Suppressor macrophage (primary cell): ENCODE results near the gene ABCC5.

ENCODE experiments used
- DNase-seq, 4 experiments: peaks; one replicate each; pipeline ENCODE4 v3.0.0-alpha.2; 2020 to 2022

The ABCC5 gene

GRCh38 chr3:183921096-183921495 lies 96.6 kb downstream of the ABCC5 start:
- DNase-seq, result no peak

DNA sequence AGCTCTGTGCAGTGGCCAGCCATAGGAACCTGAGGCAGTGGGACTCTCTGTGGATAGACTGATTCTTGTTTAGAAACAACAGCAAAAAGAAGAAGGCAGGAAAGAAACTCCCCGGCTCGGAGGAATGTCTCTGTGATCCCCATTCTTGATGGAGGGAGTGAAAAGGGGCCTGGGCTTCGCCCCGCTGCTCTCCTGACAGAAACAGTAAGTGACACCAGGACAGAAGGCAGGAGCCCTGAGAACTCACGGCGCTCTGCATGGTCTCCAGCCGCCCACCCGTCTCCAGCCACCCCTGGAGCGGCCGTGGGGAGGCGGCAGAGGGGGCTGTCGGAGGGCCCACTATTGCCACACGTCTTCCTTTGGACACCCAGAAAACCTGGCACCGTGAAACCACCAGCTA lies 97.3 kb downstream of the ABCC5 start:
- DNase-seq, result no peak

DNA sequence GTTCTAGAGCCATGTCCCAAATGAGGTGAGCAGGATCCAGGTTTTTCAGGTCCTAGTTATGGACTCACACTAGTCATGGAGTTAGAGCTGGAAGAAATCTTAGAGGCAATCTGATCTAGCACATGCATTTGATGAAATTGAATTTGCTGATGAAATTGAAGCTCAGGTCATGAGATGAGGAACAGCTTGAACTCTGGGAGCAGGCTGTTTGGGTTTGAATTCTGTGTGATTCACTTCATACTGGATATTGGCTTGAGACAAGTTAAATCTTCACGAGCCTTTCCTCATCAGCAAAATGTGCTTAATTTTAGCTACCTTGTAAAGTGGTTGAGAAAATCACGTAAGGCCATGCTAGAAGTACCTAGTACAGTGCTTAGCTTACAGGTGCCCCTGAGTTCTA lies 99.5 kb downstream of the ABCC5 start:
- no peak for DNase-seq

- no peak for DNase-seq
Observed at GRCh38 chr3:183917776-183918175, 99.9 kb downstream of the ABCC5 start.

GRCh38 chr3:183914856-183915255 lies 102.8 kb downstream of the ABCC5 start:
- no peak for DNase-seq

DNA sequence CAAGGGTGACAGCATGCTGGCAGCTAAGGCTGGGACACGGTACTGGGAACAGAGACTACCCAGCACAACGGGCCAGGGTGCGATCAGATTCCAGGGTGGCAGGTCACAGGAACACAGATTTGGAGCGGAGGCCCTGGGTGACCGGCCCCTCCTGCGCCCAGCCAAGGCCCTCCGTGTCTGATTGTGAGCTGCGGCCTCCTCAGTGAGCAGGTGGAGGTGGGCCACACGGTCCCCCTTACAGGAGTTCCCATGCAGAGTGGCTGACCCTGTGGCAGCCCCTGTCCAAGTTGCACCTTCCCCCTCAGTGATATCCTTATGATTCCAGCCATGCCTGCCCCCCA lies 104.1 kb downstream of the ABCC5 start:
- no peak for DNase-seq

DNA sequence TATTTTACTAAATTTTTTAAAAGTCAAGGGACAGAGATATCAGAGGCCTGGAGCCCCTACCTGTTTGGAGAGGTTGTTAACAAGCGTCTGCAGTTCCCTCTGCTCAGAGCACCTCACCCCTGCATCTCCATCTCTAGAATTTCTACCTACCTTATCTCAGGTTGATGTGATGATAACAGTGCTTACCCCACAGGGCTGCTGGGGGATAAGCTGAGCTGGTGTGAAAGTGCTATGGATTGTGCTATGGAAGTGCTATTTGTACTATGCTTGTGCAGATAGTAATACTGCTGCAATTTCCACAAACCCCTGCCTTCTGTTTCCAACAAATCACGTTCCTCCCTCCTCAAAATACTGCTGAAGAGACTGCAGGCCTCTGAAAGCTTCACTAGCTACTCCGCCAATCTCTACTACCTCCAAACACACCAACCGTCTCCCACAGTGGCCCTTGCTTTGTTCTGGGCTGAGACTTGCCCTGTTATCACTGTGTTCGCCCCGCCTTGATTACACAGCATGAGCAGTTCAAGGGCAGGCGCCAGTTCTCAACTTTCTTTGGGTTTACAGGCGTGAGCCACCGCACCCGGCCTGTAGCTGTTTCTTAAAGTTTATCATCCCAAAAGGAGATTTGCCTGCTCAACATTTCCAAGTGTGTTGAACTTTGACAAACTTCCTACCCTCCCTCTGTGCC lies 104.6 kb downstream of the ABCC5 start:
- DNase-seq, result no peak

- peak in 2 of 4 experiments; percentile 7 to 28 for DNase-seq
Observed at GRCh38 chr3:183911763-183912506, 105.7 kb downstream of the ABCC5 start.

DNA sequence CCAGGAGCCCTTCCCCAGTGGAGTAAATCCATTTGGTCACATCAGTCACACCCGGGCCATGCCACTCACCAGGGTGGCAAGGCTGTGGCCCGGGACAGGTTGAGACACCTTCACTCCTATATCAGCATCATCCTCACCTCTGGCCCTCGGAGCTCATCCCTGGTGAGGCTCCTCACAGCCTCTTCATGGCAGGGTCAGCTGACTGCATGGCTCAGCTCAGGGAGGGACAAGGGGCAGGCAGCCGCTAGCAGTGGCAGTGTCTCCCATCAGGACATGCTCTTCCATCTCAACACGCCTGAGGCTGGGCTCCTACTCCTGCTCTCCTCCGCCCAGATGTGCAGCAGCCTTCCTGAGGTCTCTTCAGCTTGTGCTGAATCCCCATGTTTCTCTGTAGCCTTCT lies 106.6 kb downstream of the ABCC5 start:
- no peak for DNase-seq

- DNase-seq, result no peak
Observed at GRCh38 chr3:183909030-183909600, 108.6 kb downstream of the ABCC5 start.

GRCh38 chr3:183907911-183908331 lies 109.8 kb downstream of the ABCC5 start:
- no peak for DNase-seq

- DNase-seq, result no peak
Observed at GRCh38 chr3:183907176-183907575, 110.5 kb downstream of the ABCC5 start.

DNA sequence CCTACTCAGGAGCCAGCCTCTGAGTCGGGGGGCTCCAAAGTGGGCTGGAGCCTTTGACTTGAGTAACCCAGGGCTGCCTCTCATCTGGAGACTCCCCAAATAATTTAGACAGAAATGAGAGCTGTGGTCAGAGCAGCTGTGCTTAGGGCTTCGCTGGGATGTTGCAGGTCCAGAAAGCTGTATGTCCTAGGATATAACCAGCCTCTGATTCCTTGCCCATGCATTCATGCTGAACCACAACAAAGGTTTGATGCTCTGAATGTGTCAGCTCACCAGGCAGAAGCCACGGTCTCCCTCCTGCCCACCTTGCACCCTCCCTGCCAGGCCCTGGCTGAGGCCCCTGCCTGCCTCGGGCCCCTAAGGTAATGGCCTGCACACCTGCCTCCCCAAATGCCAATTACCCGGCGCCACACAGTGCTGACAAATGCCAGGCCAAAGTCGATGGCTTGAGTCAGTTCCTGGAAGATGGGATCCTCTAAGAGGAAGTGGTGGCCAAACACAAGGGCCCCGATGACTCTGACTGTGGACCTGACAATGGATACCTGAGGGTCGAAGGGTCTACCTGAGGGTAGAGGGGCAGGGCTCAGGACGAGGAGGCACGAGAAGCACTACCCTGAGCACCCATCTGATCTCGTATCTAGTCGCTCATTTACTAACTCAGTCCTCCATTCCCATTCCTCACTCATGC lies 111.3 kb downstream of the ABCC5 start:
- DNase-seq, result no peak

GRCh38 chr3:183904833-183905780 lies 112.6 kb downstream of the ABCC5 start:
- no peak for DNase-seq

DNA sequence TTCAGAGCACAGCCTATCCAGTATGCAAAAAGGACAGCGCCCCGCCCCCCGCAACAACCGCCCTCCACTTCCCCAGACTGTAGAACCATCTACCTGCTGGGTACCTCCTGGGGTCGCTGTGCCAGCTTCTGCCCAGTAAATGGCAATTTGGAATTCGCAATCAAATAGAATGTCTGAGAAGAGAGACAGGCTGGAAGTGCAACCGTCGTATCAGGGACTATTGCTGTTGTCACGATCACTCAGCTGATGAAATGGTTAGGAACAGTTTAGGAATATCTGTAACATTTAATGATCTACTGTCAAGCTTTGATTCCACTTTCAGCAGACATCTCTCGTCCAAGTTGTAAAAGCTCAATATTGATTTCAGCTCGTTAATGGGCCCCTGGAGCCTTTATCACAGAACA lies 119.7 kb downstream of the ABCC5 start:
- DNase-seq, result no peak

GRCh38 chr3:183897606-183898005 lies 120.1 kb downstream of the ABCC5 start:
- no peak for DNase-seq

GRCh38 chr3:183896610-183897009 lies 121.1 kb downstream of the ABCC5 start:
- peak in 2 of 4 experiments; percentile 19 to 25 for DNase-seq

DNA sequence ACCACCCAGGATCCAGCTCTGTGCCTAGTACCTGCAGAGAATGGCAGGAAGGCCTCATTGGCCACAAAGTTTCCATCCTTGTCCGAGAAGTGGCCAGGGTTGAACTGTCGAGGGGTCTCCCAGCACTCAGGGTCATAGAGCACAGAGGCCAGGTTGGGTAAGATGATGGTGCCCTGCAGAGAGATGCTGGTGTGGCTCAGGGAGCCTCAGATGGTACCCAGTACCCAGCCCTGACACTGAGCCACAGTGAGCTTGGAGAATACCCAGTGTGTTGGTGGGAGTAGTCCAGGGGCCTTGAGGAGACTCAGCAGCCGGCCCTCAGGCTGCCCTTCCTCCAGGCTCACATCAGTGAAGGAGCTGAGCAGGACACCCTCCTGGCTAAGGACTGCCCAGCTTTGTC lies 121.5 kb downstream of the ABCC5 start:
- no peak for DNase-seq

GRCh38 chr3:183895774-183896173 lies 121.9 kb downstream of the ABCC5 start:
- no peak for DNase-seq

- DNase-seq, result peak; percentile 53 to 79 (median 73)
Observed at GRCh38 chr3:183895296-183895695, 122.4 kb downstream of the ABCC5 start.

GRCh38 chr3:183892610-183893214 lies 125.0 kb downstream of the ABCC5 start:
- no peak for DNase-seq

- DNase-seq, result no peak
Observed at GRCh38 chr3:183885766-183886165, 131.9 kb downstream of the ABCC5 start.
